D721Med (cell line): ENCODE data around the gene C11orf86.
"Not testable (repeated sequence)": the region's sequence is repeated elsewhere in the genome, so short reads cannot be mapped to it uniquely, and the experiment has no call there.

Source experiments
- DNase-seq: peaks from one replicate; pipeline ENCODE4 v3.0.0; 2011; ENCODE audit warnings: low spot score; ENCODE audit not compliant: insufficient read length
- FAIRE-seq: peaks from 2 replicates; lab custom pipeline; 2011; peaks lifted over from hg19 to GRCh38; lab: Jason Lieb, UNC
- TF ChIP-seq, protein P1 (sequence below): IDR thresholded peaks from 2 replicates; pipeline ENCODE4 v1.5.1; 2012; ENCODE audit warnings: mild to moderate bottlenecking, control low read depth; ENCODE audit not compliant: insufficient read depth; ENCODE audit errors: missing control alignments

The C11orf86 gene

DNA sequence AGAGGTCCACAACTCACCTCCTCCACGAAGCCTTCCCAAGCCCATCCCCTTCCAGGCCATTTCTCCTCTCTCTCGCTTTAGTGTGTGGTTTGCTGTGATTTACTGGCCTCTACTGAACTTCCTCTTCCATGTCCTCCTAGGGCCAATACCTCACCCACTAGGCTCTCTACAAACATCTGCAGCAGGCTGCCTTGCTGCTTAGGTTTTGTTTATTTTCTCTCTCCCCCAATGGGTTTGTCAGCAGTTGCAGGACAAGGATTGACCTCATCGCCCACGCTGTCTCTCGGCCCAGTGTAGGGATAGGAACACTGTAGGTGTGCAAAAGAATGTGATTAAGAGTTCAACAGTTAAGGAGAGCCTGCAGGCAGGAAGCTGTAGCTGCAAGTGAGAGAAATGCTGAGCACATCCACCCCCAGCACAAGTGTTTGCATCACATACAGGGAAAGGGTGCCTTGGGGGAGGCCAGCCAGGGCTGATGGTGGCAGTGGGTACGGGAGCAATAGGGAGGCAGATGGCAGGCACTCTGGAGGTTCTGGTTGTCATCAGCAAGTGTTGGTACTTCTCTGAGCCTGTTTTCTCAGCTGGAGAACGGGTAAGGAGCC, 18.3 kb upstream of the C11orf86 start:
- FAIRE-seq = no peak
- DNase-seq = no peak
- TF ChIP-seq, protein P1, sequence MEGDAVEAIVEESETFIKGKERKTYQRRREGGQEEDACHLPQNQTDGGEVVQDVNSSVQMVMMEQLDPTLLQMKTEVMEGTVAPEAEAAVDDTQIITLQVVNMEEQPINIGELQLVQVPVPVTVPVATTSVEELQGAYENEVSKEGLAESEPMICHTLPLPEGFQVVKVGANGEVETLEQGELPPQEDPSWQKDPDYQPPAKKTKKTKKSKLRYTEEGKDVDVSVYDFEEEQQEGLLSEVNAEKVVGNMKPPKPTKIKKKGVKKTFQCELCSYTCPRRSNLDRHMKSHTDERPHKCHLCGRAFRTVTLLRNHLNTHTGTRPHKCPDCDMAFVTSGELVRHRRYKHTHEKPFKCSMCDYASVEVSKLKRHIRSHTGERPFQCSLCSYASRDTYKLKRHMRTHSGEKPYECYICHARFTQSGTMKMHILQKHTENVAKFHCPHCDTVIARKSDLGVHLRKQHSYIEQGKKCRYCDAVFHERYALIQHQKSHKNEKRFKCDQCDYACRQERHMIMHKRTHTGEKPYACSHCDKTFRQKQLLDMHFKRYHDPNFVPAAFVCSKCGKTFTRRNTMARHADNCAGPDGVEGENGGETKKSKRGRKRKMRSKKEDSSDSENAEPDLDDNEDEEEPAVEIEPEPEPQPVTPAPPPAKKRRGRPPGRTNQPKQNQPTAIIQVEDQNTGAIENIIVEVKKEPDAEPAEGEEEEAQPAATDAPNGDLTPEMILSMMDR = no peak

DNA sequence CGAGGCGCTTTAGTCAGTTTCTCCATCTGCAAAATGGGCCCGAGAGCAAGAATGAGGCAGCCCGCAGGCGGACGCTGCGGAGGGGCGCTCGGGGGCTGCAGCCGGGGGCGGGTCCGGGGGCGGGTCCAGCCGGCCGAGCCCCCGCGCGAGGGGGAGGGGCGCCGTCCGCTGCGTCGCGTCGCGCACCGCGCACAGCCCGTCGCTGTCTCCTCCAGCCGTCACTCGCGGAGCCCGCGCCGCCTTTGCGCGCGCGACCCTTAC, 17.2 kb upstream of the C11orf86 start:
- no peak for FAIRE-seq
- DNase-seq = peak; percentile 58
- TF ChIP-seq, protein P1 = no peak

DNA sequence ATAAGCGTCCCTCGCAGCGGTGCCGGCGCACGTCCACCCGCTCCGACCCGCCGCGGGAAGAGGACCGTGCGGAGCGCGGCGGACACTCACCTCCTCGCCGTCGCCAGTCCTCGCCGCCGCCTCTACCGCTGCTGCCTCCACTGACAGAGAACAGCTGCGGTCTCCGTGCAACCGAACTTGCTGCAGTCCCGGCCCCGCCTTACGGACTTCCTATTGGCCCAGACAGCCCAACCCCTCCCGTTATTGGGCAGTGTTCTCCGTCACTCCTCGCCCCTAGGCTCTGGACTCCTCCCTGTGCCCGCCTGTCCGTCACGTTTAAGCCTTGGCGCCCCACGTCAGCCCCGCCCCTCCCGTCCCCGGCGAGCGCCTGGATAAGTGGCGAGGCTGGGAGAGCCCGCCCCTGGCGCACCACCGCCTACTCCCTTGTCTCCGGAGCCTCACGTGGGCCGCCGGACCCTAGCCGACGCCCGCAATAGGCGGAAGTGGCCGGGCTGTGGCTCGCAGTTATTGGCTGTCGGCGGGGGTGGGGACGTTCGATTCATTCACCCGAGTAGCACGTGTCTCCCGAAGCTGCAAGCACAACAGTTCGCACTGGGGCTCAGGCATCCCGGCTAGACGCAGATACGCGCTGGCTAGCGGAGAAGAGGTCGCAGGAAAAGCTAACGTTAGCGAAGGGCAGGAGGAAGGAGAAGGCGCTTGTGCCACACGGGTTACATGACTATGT, 16.7 kb upstream of the C11orf86 start, which contains the start of gene PC:
TSS of gene PC (minus strand) at position 152 of the 724 bp plus-strand sequence. CDS start 86,224 bp downstream, outside the sequence.
- TF ChIP-seq, protein P1 = no peak
- peak; percentile 98 for DNase-seq
- FAIRE-seq = no peak

DNA sequence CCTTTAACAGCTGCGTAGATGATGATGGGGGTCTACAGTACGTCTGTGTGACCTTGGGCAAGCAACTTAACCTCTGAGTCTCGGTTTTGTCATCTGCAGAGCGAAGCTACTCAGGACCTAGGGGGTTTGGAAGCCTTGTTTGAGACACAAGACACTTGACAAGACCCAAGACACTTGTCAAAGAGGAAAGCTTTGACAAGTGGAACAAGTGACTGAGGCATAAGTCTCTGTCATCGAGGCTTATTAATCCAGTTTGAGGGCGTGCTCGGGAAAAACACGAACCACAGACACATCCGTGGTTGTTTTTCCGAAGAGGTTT, 16.2 kb upstream of the C11orf86 start:
- DNase-seq = no peak
- FAIRE-seq = no peak
- TF ChIP-seq, protein P1 = no peak

DNA sequence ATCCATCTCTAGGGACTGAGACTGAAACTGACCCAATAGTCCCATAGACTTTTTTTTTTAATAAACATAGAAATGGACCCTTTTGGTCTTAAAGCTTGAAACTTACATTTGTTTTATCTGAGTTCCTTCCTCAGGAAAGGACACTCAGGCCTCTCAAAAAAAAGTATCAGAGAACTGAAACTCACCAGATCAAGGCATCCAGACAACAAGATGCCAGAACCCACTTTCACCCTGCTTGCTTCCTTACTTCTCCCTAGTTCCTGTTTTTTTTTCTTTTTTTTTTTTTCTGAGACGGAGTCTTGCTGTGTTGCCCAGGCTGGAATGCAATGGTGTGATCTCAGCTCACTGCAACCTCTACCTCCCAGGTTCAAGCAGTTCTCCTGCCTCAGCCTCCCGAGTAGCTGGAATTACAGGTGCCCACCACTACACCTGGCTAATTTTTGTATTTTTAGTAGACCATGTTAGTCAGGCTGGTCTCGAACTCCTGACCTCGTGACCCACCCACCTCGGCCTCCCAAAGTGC, 13.4 kb upstream of the C11orf86 start:
- FAIRE-seq, DNase-seq: not testable (repeated sequence)

DNA sequence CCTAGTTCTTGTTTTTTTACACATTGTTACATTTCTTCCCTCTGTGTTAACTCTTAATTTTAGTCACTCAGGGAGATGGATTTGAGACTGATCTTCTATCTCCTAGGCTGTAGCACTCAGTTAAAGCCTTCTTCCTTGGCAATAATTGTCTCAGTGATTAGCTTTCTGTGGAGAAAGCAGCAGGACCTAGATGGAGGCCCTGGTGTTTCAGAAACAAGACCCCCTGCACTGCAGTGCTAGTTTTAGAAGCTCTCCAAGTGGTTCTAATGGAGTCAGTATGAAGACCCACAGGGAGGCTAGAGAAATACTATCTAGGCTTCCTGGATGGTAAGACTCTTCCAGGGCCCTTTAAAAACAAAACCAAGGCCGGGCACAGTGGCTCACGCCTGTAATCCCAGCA, 12.9 kb upstream of the C11orf86 start:
- no peak for FAIRE-seq
- DNase-seq = no peak
- TF ChIP-seq, protein P1 = no peak

DNA sequence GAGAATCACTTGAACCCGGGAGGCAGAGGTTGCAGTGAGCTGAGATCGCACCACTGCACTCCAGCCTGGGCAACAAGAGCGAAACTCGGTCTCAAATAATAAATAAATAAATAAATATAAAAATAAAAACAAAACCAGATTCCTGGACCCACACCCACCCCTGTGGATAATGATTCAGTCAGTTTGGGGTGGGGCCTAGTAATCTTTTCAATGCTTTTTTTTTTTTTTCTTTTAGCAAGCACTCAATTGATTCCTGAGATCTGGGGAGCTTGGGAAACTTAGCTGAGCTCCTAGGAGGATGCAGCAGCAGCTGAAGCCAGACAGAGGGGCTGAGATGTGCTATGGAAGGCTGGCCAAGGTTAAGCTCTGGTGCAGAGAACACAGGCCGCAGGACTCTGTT, 12.3 kb upstream of the C11orf86 start:
- FAIRE-seq (no peak), DNase-seq (no peak)
- TF ChIP-seq, protein P1 = no peak
